Measurements from ENCODE around the gene TOMT. TPM values are rescaled to one million over a fixed set of nuclear protein-coding genes. Genes with fewer than 3 reads are reported as not detected.

TOMT gene
- total and polyA plus RNA-seq, 2 donors (not counting 3 experiments of a cell fraction or from before 2014, with no cell fraction given) = not detected

DNA sequence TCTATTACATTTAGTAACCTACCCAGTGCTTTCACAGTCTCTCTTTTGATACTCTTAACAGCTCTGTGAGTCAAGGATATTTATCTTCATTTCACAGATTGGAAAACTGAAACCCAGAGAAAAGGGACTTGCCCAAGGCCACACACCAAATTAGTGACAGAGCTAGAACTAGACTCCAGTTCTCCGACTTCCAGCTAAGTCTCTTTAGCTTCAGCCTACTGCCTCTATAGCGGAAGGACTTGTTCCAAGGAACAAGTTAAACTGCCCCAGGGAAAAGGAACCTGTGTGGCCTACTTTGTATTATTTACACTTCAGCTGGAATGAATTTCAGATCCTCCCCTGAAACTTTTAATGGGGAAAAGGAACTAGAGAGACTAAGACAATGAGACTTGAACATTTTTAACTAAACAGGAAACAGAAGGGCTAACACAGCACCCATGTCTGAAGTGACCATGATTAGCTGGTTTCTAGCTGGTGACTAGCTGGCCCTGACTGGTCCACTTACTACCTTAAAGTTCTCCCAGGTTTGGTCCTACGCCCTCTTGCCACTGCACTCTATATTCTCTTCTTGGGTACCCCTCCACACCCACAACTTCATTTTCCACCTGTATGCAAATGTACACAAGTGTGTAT is 23.8 kb upstream of the TOMT start:
- TF ChIP-seq GATA2 (IDR thresholded peaks at IDR 0.05; ENCODE audit: insufficient read depth, insufficient read length, low read depth, low read length) (no peak), POLR2A (IDR thresholded peaks at IDR 0.05; ENCODE audit: low read depth, low read length) (no peak), FOS (IDR thresholded peaks at IDR 0.05; ENCODE audit: borderline replicate concordance, insufficient read depth, low read length) (no peak), EZH2 (IDR thresholded peaks at IDR 0.05; ENCODE audit: borderline replicate concordance, low read depth, low read length, severe bottlenecking) (no peak), MYC (IDR thresholded peaks at IDR 0.05; ENCODE audit: low read depth, low read length) (no peak), MAX (IDR thresholded peaks at IDR 0.05; ENCODE audit: insufficient read depth, insufficient read length) (no peak)
- TF ChIP-seq, protein P1, sequence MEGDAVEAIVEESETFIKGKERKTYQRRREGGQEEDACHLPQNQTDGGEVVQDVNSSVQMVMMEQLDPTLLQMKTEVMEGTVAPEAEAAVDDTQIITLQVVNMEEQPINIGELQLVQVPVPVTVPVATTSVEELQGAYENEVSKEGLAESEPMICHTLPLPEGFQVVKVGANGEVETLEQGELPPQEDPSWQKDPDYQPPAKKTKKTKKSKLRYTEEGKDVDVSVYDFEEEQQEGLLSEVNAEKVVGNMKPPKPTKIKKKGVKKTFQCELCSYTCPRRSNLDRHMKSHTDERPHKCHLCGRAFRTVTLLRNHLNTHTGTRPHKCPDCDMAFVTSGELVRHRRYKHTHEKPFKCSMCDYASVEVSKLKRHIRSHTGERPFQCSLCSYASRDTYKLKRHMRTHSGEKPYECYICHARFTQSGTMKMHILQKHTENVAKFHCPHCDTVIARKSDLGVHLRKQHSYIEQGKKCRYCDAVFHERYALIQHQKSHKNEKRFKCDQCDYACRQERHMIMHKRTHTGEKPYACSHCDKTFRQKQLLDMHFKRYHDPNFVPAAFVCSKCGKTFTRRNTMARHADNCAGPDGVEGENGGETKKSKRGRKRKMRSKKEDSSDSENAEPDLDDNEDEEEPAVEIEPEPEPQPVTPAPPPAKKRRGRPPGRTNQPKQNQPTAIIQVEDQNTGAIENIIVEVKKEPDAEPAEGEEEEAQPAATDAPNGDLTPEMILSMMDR (IDR thresholded peaks at IDR 0.05; ENCODE audit: extremely low read depth in 1 of 2, insufficient read depth in 1 of 2, low read depth in 1 of 2, low read length in 2 of 2) = no peak
- Histone ChIP-seq H3K9me3 (replicated peaks; ENCODE audit: control insufficient read depth, insufficient read depth, low read length) (no peaks in the 10 kb centered on the region), H3K36me3 (ENCODE audit: control insufficient read depth in 2 of 2, extremely low read depth in 1 of 2, insufficient read depth in 2 of 2, low read length in 2 of 2) (no peaks in the 10 kb centered on the region), H3K4me1 (ENCODE audit: control insufficient read depth, extremely low read depth, insufficient read depth, low read length) (peaks cover 28% of the 10 kb centered on the region), H2AFZ (ENCODE audit: low read depth, low read length) (no peak overlapping the region), H4K20me1 (replicated peaks; ENCODE audit: control insufficient read depth, extremely low read depth, insufficient read depth, low read length) (no peaks in the 10 kb centered on the region), H3K4me3 (replicated peaks in 1 of 3; ENCODE audit: insufficient read depth in 1 of 3, low read depth in 1 of 3, low read length in 3 of 3) (no peak overlapping the region), H3K4me2 (ENCODE audit: insufficient read depth, low read length) (no peak overlapping the region), H3K27ac (ENCODE audit: insufficient read depth, low read depth, low read length) (peak overlapping the region; percentile 94), H3K27me3 (ENCODE audit: control insufficient read depth in 2 of 2, insufficient read depth in 2 of 2, low read length in 2 of 2) (no peaks in the 10 kb centered on the region), H3K79me2 (ENCODE audit: control insufficient read depth, insufficient read depth, low read length) (peaks cover 30% of the 10 kb centered on the region), H3K9me1 (replicated peaks; ENCODE audit: control insufficient read depth, extremely low read depth, insufficient read depth, low read length) (no peaks in the 10 kb centered on the region), H3K9ac (replicated peaks; ENCODE audit: extremely low read depth, insufficient read depth, low read length) (no peak overlapping the region)
- intact Hi-C loops (cut with micrococcal nuclease) (loop anchor here (2.0 kb wide), 1 partner anchor 63 kb away; no protein-coding TSS in a partner anchor), dilution Hi-C loops (cut with MboI; ENCODE audit: extremely low pct_ligation_motif_present, low sequenced_read_pairs) (loop anchor here (10.0 kb wide), 1 partner anchor 57 kb away; no protein-coding TSS in a partner anchor)
- CTCF ChIA-PET = interaction anchor here (0.6 to 2.4 kb wide), 8 partner anchors 9 to 154 kb away, joined by 3 to 29 read pairs (median 4); no protein-coding TSS in a partner anchor
- BruUV-seq (replicated peaks) = no TSS peak
- POLR2A ChIA-PET = no interaction called here
- FAIRE-seq (no peak), DNase-seq (ENCODE audit: low read depth, low spot score) (no peak)

Data from endothelial cell of umbilical vein (primary cell).